Measurements from ENCODE around the gene TNFRSF1B.

TNFRSF1B gene

DNA sequence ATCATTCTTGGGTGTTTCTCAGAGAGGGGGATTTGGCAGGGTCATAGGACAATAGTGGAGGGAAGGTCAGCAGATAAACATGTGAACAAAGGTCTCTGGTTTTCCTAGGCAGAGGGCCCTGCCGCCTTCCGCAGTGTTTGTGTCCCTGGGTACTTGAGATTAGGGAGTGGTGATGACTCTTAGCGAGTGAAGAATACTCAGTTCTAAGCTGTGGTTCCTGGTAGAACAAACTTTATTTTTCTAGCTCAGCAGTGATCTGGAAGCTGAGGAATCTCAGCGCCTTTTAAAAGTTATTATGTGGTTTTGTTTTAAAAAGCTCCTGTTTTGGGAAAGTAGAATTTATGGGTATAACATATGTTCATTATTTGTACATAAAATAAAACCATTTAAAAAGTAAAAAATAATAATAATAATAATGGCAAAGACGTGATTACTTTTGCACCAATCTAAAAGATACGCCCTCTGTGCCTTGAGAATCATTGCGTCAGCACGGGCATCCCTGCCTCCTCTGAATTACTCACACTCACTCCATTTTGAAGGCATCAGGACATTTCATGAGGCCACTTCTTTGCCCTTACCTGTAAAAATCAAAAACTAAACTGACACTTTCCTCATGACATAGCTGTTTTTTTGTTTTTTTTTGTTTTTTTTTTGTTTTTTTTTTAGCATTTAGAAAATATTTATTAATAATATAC, 29.7 kb upstream of the TNFRSF1B start:
- TF ChIP-seq, protein P1, sequence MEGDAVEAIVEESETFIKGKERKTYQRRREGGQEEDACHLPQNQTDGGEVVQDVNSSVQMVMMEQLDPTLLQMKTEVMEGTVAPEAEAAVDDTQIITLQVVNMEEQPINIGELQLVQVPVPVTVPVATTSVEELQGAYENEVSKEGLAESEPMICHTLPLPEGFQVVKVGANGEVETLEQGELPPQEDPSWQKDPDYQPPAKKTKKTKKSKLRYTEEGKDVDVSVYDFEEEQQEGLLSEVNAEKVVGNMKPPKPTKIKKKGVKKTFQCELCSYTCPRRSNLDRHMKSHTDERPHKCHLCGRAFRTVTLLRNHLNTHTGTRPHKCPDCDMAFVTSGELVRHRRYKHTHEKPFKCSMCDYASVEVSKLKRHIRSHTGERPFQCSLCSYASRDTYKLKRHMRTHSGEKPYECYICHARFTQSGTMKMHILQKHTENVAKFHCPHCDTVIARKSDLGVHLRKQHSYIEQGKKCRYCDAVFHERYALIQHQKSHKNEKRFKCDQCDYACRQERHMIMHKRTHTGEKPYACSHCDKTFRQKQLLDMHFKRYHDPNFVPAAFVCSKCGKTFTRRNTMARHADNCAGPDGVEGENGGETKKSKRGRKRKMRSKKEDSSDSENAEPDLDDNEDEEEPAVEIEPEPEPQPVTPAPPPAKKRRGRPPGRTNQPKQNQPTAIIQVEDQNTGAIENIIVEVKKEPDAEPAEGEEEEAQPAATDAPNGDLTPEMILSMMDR (IDR thresholded peaks at IDR 0.05): no peak

DNA sequence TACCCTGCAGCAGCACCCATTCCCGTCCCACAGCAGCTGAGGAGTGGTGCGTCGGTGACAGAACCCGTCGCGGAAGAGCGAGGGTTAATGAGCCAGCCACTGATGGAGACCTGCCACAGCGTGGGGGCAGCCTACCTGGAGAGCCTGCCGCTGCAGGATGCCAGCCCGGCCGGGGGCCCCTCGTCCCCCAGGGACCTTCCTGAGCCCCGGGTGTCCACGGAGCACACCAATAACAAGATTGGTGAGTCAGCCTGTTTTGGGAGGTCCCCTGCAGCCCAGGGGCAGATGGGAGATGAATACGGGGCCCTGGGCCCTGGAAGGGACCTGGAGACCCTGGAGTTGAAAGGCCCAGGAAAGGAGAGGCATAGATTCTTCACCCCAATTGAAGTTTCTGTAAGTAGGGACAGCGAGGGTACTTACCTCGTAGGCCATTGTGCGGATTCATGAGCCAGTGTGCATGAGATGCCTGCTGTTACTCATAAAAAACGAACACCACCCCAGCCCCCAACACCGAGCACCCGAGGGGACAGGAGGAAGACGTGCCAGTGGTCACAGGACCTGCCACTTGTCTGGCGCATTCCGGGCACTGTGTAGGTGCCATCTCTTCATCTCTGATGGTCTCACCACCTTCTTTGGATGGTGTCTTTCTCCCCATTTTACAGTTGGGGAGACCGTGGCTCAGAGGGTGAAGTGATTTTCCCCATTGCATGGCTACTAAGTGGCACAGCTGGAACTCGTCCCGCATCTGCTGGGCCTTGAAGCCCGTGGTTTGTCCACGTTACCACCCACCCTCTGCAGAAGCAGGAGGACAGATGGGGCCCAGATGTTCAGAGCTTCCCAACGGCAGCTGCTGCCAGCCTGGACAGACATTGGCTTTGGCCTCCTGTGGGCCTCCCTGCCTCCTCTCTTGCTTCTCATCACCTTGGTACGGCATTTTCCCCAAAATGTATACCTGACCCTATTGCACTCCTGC, 28.3 kb upstream of the TNFRSF1B start:
- TF ChIP-seq, protein P1 (IDR thresholded peaks at IDR 0.05): no peak

DNA sequence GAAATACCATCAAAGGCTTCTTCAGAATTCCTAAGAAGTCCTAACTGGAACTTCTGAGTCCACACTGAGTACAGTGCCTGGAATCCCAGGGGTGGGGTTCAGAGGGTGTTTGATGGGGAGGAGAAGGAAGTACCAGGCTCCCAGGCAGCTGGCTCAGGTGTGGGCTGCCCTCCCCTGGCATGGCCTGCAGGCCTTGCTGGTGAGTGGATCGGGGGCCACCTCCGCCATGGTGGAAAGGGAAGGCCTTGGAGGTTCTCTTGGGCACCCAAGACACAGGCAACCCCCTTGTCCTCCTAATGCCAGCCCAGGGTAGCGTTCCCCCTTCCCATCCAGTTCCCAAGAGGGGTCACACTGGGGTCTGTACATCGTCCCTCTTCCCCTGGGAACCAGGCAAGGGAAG, 26.8 kb upstream of the TNFRSF1B start:
- TF ChIP-seq, protein P1 (IDR thresholded peaks at IDR 0.05): no peak

DNA sequence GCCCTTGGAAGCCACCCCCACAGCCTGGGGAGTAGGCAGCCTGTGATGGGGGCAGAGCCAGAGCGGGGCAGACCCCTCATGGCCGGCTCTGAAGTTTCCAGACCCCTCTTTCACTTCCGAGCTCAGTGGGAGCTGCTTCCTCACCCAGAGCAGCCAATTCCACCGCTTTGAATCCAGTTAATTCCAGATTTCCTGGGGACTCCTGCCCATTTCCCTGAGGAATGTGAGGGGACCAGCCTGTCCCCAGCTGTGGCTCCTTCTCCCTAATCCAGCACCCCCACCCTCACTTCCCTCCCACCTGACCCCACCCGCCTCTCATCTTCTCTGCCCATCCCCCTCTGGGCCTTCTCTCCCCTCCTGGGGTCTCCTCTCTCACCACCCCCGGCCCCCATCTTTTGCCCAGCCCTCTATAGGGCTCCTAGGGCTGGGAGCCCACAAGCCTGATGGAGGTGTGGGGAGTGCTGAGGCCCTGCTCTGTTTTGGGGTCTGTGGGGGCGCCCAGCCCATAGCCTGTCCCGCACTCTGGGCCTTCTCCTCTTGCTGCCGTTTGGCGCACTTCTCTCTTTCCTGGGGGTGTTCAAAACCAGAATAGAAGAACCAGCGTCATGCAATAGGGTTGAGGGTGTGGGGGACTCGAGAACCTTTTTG, 26.2 kb upstream of the TNFRSF1B start:
- TF ChIP-seq, protein P1 (IDR thresholded peaks at IDR 0.05): no peak

DNA sequence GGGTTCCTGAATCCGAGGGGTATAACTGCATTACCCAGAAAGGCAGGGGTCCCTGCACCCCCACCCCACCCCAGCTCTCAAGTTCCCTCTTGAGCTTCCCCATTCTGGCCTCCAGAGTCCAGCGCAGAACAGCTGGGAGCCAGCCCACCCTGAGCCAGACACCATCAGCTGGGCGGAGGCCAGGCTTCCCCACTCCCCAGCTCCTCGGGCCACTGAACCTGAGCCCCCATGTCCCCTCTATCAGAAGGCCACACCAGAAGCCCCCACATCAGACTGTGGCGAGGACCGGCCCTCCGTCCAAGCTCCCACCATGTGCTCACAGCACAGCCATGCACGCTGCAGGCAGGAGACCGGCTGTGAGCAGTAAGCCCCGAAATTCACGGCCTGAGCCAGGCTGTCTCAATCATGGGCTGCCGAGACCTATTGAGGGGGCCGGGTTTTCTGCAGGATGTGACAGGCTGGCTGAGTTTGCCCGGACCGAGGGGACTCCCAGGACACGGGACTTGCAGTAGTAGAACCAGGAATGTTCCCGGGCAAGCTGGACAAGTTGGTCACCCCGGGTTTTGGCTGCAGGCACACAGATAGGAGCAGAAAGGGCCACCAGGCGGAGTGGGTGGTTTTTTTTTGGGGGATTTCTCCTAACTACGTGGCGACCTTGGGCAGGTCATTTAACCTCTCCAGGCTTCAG, 25.5 kb upstream of the TNFRSF1B start:
- TF ChIP-seq, protein P1 (IDR thresholded peaks at IDR 0.05): no peak

DNA sequence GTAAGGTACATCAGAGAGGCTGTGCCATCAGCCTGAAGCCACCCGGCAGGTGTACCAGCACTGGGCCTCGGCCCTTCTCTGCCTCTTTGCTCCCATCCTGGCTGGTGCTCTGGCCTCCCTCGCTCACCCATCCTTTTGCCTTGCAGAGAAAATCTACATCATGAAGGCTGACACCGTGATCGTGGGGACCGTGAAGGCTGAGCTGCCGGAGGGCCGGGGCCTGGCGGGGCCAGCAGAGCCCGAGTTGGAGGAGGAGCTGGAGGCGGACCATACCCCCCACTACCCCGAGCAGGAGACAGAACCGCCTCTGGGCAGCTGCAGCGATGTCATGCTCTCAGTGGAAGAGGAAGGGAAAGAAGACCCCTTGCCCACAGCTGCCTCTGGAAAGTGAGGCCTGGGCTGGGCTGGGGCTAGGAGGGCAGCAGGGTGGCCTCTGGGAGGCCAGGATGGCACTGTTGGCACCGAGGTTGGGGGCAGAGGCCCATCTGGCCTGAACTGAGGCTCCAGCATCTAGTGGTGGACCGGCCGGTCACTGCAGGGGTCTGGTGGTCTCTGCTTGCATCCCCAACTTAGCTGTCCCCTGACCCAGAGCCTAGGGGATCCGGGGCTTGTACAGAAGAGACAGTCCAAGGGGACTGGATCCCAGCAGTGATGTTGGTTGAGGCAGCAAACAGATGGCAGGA, 24.5 kb upstream of the TNFRSF1B start:
- TF ChIP-seq, protein P1 (IDR thresholded peaks at IDR 0.05): no peak
